GM10248 (cell line): ENCODE measurements around the gene WDHD1.
A peak's percentile ranks its signal among the peaks of the same experiment; 100 is the strongest.

Experiments
- CTCF ChIA-PET: fragments of 300-600 bp; sonication (Branson Sonifier 250); formaldehyde crosslinking; extraction: SDS; loops from one replicate; lab custom pipeline; 2021; ENCODE audit warnings: antibody characterized with exemption; lab: Yijun Ruan, JAX
- POLR2A ChIA-PET: fragments of 350-650 bp; sonication (Branson Sonifier 250); formaldehyde crosslinking; extraction: SDS; loops from one replicate; lab custom pipeline; 2020; ENCODE audit warnings: antibody characterized with exemption; lab: Yijun Ruan, JAX
- DNase-seq: peaks from one replicate; pipeline ENCODE4 v3.0.0; 2012; ENCODE audit errors: extremely low spot score
- CTCF ChIP-seq: IDR thresholded peaks from 2 replicates; pipeline ENCODE4 v1.5.1; 2012; ENCODE audit warnings: mild to moderate bottlenecking, low read depth; ENCODE audit errors: extremely low read depth, missing control alignments, control extremely low read depth

Gene WDHD1

GRCh38 chr14:55026793-55027561 lies at the start of gene WDHD1, which contains the start of gene SOCS4:
Gene WDHD1 (minus strand): TSS chr14:55027099. CDS start chr14:55026787, 312 bp downstream.
Gene SOCS4 (plus strand): TSS chr14:55027236. CDS start chr14:55043042, 15,806 bp downstream.
- DNase-seq = peak; percentile 96
- CTCF ChIA-PET = interaction anchor here (0.8 to 3.7 kb wide), 9 partner anchors 11 to 133 kb away, joined by 3 to 26 read pairs (median 4); partner anchors contain the start of gene MAPK1IP1L
- POLR2A ChIA-PET = interaction anchor here (0.6 to 1.4 kb wide), 4 partner anchors 12 to 125 kb away, joined by 3 to 7 read pairs (median 3); partner anchors contain the start of genes GCH1 and MAPK1IP1L
- peak; percentile 8 for TF ChIP-seq CTCF

- TF ChIP-seq CTCF = no peak
- POLR2A ChIA-PET = no interaction called here
- CTCF ChIA-PET = interaction anchor here (1.1 to 2.1 kb wide), 5 partner anchors 13 to 85 kb away, joined by 3 to 10 read pairs (median 3); partner anchors contain the start of gene MAPK1IP1L
- no peak for DNase-seq
These were observed 48.8 kb upstream of the WDHD1 start for GRCh38 chr14:55075628-55076175.

- DNase-seq = peak; percentile 39
These were observed 47.8 kb upstream of the WDHD1 start for GRCh38 chr14:55074662-55075061.

GRCh38 chr14:55073856-55074255 lies 47.0 kb upstream of the WDHD1 start:
- TF ChIP-seq CTCF = no peak
- ChIA-PET CTCF (interaction anchor here (1.1 kb wide), 1 partner anchor 23 kb away, joined by 4 read pairs; the partner anchor contains the start of gene MAPK1IP1L), POLR2A (no interaction called here)
- DNase-seq = no peak

More at GRCh38 chr14:55074662-55075061, 47.8 kb upstream of the WDHD1 start:
- TF ChIP-seq CTCF = no peak
- POLR2A ChIA-PET = interaction anchor here (0.6 kb wide), 1 partner anchor 9 kb away, joined by 5 read pairs; no protein-coding TSS in a partner anchor
- CTCF ChIA-PET = interaction anchor here (0.7 to 2.1 kb wide), 6 partner anchors 9 to 86 kb away, joined by 3 to 10 read pairs (median 3); partner anchors contain the start of gene MAPK1IP1L

GRCh38 chr14:55071870-55072640 lies 45.2 kb upstream of the WDHD1 start:
- DNase-seq = peak; percentile 49
- ChIA-PET CTCF (interaction anchor here (0.7 to 3.6 kb wide), 16 partner anchors 10 to 282 kb away, joined by 3 to 43 read pairs (median 3); partner anchors contain the start of gene MAPK1IP1L), POLR2A (interaction anchor here (1.2 to 1.3 kb wide), 2 partner anchors 19 to 21 kb away, joined by 3 to 6 read pairs; partner anchors contain the start of gene MAPK1IP1L)
- no peak for TF ChIP-seq CTCF

- TF ChIP-seq CTCF = no peak
- DNase-seq = no peak
- ChIA-PET CTCF (interaction anchor here (1.2 to 3.6 kb wide), 4 partner anchors 9 to 32 kb away, joined by 3 to 43 read pairs (median 10); partner anchors contain the start of gene MAPK1IP1L), POLR2A (interaction anchor here (0.8 kb wide), 1 partner anchor 38 kb away, joined by 4 read pairs; no protein-coding TSS in a partner anchor)
These were observed 44.1 kb upstream of the WDHD1 start for GRCh38 chr14:55070981-55071411.
